Spleen (tissue), 7 donors: ENCODE measurements around the gene HOXA5.

Experiments used
- CTCF ChIP-seq, 11 experiments: fragments of 200-600 bp in 7 of 11; fragments of 450-650 bp in 4 of 11; sonication (generic) in 4 of 11; IDR thresholded peaks in 8 of 11; conservative IDR thresholded peaks in 3 of 11; 1 replicate in 7 of 11; 2 replicates in 4 of 11; pipeline versions ENCODE4 v1.4.0 to v1.8.0; 2016 to 2021; ENCODE audit warnings: antibody characterized with exemption in 11 of 11, inconsistent platforms in 4 of 11, mild to moderate bottlenecking in 1 of 11
- POLR2AphosphoS5 ChIP-seq, 3 donors: sonication (generic); formaldehyde crosslinking; IDR thresholded peaks; one replicate each; pipeline ENCODE4 v1.5.1; 2017; ENCODE audit warnings: antibody characterized with exemption in 3 of 3
- donor health status: DM: no; HTN: no; CAD: no; lungs with moderate emphysema.
- donor health status: DM: no; HTN: no; CAD: no.
- donor health status: DM: no; HTN: no; CAD: no.

- no peak for TF ChIP-seq CTCF (IDR thresholded peaks at IDR 0.05 in 8 of 11, conservative IDR thresholded peaks at IDR 0.05 in 3 of 11)
- TF ChIP-seq POLR2AphosphoS5 (IDR thresholded peaks at IDR 0.05): no peak
Observed at GRCh38 chr7:27191833-27192545, 48.5 kb upstream of the HOXA5 start.
